Hepatocyte (in vitro differentiated cells): ENCODE measurements around the gene ZFP28. TPM values are rescaled to one million over a fixed set of nuclear protein-coding genes. Genes with fewer than 3 reads are reported as not detected.

Source experiments
- DNase-seq: peaks from one replicate; pipeline ENCODE4 v3.0.0-alpha.2; 2016; ENCODE audit warnings: low spot score
- H2AFZ ChIP-seq: fragments of 200-600 bp; sonication (generic); 2 replicates; pipeline ENCODE4 v1.6.0; 2016; ENCODE audit warnings: antibody characterized with exemption, mild to moderate bottlenecking
- H3K27ac ChIP-seq: fragments of 200-600 bp; sonication (generic); 2 replicates; pipeline ENCODE4 v1.5.1; 2016; ENCODE audit warnings: mild to moderate bottlenecking
- H3K27me3 ChIP-seq: fragments of 200-600 bp; sonication (generic); 2 replicates; pipeline ENCODE4 v1.6.1; 2016
- H3K36me3 ChIP-seq: fragments of 200-600 bp; sonication (generic); replicated peaks from 2 replicates; pipeline ENCODE4 v1.5.1; 2016; ENCODE audit warnings: low read depth; ENCODE audit not compliant: insufficient read depth
- H3K4me1 ChIP-seq: fragments of 200-600 bp; sonication (generic); 2 replicates; pipeline ENCODE4 v1.5.1; 2016; ENCODE audit warnings: mild to moderate bottlenecking, moderate library complexity; ENCODE audit not compliant: insufficient read depth
- H3K4me2 ChIP-seq: fragments of 200-600 bp; sonication (generic); 2 replicates; pipeline ENCODE4 v1.6.0; 2016
- H3K4me3 ChIP-seq: fragments of 200-600 bp; sonication (generic); 2 replicates; pipeline ENCODE4 v1.5.1; 2016; ENCODE audit warnings: mild to moderate bottlenecking
- H3K79me2 ChIP-seq: fragments of 200-600 bp; sonication (generic); 2 replicates; pipeline ENCODE4 v1.6.0; 2017; ENCODE audit warnings: mild to moderate bottlenecking
- H3K9me2 ChIP-seq: fragments of 200-600 bp; sonication (generic); replicated peaks from 2 replicates; pipeline ENCODE4 v1.6.0; 2017; ENCODE audit warnings: mild to moderate bottlenecking; ENCODE audit not compliant: insufficient read depth
- H3K9me3 ChIP-seq: fragments of 200-600 bp; sonication (generic); 2 replicates; pipeline ENCODE4 v1.5.1; 2016; ENCODE audit warnings: low read depth, mild to moderate bottlenecking
- H4K20me1 ChIP-seq: fragments of 200-600 bp; sonication (generic); 2 replicates; pipeline ENCODE4 v1.6.0; 2016; ENCODE audit warnings: mild to moderate bottlenecking; ENCODE audit not compliant: insufficient read depth, poor library complexity, severe bottlenecking
- EZH2 ChIP-seq: fragments of 200-600 bp; sonication (generic); IDR thresholded peaks from 2 replicates; pipeline ENCODE4 v1.6.1; 2016; ENCODE audit warnings: antibody characterized with exemption, mild to moderate bottlenecking, borderline replicate concordance
- EZH2phosphoT487 ChIP-seq: fragments of 200-600 bp; sonication (generic); IDR thresholded peaks from one replicate; pipeline ENCODE4 v1.6.1; 2018; ENCODE audit warnings: antibody characterized with exemption, mild to moderate bottlenecking, low read depth, moderate library complexity; ENCODE audit not compliant: unreplicated experiment, severe bottlenecking
- WGBS: methylation state at CpG from one replicate; pipeline ENCODE4 v1.1.6; 2016; ENCODE audit warnings: low lambda C conversion rate; ENCODE audit errors: missing lambda C conversion rate; 5-methylcytosine and 5-hydroxymethylcytosine counted together
- polyA plus RNA-seq: library from polyadenylated mRNA; unstranded; fragments of >200 nt; fragmentation: Nextera tagmentation; extraction: Ambion mirVana; gene quantifications from 2 replicates; pipeline ENCODE4 v1.2.1, GENCODE V29; 2016
- total RNA-seq: library from RNA; depleted of rRNA; stranded (reverse); fragments of >200 nt; gene quantifications from 2 replicates; pipeline ENCODE4 v1.2.3, GENCODE V29; 2014
- TF ChIP-seq, protein P1 (sequence below): fragments of 200-600 bp; sonication (generic); IDR thresholded peaks from 2 replicates; pipeline ENCODE4 v1.5.1; 2016; ENCODE audit warnings: antibody characterized with exemption, mild to moderate bottlenecking; ENCODE audit not compliant: poor library complexity

Gene ZFP28
- total and polyA plus RNA-seq, 2 experiments from 2014 or later: 3.5 to 5.7 TPM

DNA sequence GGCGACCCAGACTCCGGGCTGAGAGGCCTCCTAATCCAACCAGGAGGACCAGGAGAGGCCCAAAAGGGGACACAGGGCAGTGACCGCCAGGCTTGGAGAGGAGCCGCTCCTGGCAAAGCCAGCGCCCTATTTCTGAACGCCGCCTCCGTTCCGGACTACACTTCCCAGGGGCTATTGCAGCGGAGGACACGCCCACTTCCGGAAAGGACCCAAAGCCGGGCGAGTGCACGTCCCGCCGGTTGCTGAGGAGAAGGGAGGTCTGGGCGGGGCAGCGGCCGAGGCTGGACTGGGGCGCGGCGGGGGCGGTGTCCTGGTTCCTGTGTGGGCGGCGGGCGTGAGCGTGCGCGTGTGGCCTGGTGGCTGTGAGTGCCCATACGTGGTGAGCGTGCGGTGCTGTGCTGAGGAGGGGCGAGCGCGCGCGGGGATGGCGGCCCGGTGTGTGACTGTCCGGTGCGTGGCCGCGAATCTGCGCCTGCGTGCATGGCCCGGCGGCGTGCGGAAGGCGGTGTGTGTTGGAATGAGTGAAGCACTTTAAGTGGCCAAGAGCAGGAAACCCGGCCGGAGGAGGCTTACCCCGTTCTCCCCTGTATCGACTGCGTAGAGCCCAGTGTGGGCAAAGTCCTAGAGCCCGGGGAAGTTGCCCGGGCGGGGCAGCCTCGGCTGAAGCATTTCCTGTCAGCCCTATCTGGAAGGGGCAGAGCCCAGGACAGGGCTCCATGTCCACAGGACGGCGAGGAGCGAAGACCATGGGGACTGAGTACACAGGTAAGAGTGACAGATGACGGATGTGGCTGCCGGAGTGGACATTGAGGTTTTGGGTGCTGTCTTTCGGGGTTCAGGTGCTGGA, 28.7 kb downstream of the ZFP28 start, which contains the start of gene ZNF470:
ZNF470 (plus strand) TSS at position 195 of the 847 bp plus-strand sequence. CDS start 2,844 bp downstream, outside the sequence.
- Histone ChIP-seq H3K4me2 (peak within 1 kb of the TSS; percentile 91), H3K4me1 (no peaks in the 10 kb centered on the region), H2AFZ (peak within 1 kb of the TSS; percentile 97), H3K36me3 (peaks cover 4% of the 10 kb centered on the region), H4K20me1 (no peaks in the 10 kb centered on the region), H3K4me3 (peak within 1 kb of the TSS; percentile 97), H3K27me3 (no peaks in the 10 kb centered on the region), H3K27ac (peak within 1 kb of the TSS; percentile 78), H3K9me2 (no peaks in the 10 kb centered on the region), H3K9me3 (peaks cover 56% of the 10 kb centered on the region), H3K79me2 (no peaks in the 10 kb centered on the region)
- peak; percentile 97 for DNase-seq
- 8% methylated on average over 63 of the region's 66 CpGs for WGBS
- TF ChIP-seq, protein P1, sequence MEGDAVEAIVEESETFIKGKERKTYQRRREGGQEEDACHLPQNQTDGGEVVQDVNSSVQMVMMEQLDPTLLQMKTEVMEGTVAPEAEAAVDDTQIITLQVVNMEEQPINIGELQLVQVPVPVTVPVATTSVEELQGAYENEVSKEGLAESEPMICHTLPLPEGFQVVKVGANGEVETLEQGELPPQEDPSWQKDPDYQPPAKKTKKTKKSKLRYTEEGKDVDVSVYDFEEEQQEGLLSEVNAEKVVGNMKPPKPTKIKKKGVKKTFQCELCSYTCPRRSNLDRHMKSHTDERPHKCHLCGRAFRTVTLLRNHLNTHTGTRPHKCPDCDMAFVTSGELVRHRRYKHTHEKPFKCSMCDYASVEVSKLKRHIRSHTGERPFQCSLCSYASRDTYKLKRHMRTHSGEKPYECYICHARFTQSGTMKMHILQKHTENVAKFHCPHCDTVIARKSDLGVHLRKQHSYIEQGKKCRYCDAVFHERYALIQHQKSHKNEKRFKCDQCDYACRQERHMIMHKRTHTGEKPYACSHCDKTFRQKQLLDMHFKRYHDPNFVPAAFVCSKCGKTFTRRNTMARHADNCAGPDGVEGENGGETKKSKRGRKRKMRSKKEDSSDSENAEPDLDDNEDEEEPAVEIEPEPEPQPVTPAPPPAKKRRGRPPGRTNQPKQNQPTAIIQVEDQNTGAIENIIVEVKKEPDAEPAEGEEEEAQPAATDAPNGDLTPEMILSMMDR: no peak
- no peak for TF ChIP-seq EZH2phosphoT487
- no peak for TF ChIP-seq EZH2

DNA sequence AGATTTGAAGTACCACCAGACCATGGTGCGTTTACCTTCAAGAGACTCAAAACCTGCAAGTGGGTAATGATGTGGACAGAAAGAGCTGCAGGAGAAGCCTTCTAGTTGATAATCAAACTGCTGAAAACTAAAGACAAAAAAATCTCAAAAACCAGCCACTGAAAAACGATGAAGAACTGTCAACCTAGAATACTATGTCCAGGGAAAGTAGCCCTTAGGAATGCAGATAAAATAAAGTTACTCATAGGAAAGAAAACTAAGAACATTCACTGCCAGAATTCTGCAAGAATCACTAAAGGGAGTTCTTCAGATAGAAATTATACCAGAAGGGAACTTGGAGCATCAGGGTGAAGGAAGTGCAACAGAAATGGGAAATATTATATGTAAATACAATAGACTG, 33.8 kb downstream of the ZFP28 start:
- Histone ChIP-seq H3K4me1 (no peaks in the 10 kb centered on the region), H3K36me3 (peaks cover 22% of the 10 kb centered on the region), H3K9me3 (peaks cover 82% of the 10 kb centered on the region), H3K27me3 (no peaks in the 10 kb centered on the region), H3K9me2 (no peaks in the 10 kb centered on the region), H3K4me3 (peak overlapping the region; percentile 1), H2AFZ (no peak overlapping the region), H4K20me1 (no peaks in the 10 kb centered on the region), H3K4me2 (no peak overlapping the region), H3K27ac (no peak overlapping the region), H3K79me2 (no peaks in the 10 kb centered on the region)
- DNase-seq: no peak
- 67% methylated on average over 2 of the region's 2 CpGs for WGBS
- TF ChIP-seq, protein P1: no peak
- TF ChIP-seq EZH2phosphoT487 (no peak), EZH2 (no peak)

DNA sequence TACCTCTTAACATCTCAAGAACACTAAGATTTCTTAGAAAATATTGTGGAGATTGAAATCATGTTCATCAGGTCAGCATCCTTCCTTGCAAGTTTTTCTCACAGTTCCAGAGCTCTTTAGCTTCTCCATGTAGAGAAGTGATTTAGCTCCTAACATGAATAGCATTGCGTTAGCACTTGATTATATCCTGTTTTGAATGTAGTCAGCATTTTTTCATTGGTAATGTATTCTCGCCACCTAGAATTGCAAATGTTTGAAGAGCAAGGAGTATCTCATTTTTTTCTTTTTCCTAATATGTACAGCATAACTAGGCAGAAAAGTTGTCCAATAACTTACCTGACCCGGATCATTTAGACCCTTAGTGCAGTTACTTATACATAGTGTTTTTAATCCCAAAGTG, 35.2 kb downstream of the ZFP28 start:
- Histone ChIP-seq H3K27me3 (no peaks in the 10 kb centered on the region), H3K9me3 (peaks cover 90% of the 10 kb centered on the region), H2AFZ (no peak overlapping the region), H3K4me2 (no peak overlapping the region), H3K79me2 (no peaks in the 10 kb centered on the region), H4K20me1 (no peaks in the 10 kb centered on the region), H3K9me2 (no peaks in the 10 kb centered on the region), H3K27ac (no peak overlapping the region), H3K4me1 (no peaks in the 10 kb centered on the region), H3K36me3 (peaks cover 21% of the 10 kb centered on the region), H3K4me3 (no peak overlapping the region)
- 98% methylated on average over 3 of the region's 3 CpGs for WGBS
- TF ChIP-seq EZH2 (no peak), EZH2phosphoT487 (no peak)
- TF ChIP-seq, protein P1: no peak
- DNase-seq: no peak
